GM12891 (cell line): ENCODE data around the gene C16orf46. TPM values are rescaled to one million over a fixed set of nuclear protein-coding genes. Genes with fewer than 3 reads are reported as not detected.
A peak's percentile ranks its signal among the peaks of the same experiment; 100 is the strongest.
"Not testable (repeated sequence)": the region's sequence is repeated elsewhere in the genome, so short reads cannot be mapped to it uniquely, and the experiment has no call there.

Experiments used
- DNase-seq: peaks from one replicate; pipeline ENCODE4 v3.0.0; 2011; ENCODE audit warnings: low spot score; ENCODE audit not compliant: insufficient read length
- FAIRE-seq: peaks from 2 replicates; lab custom pipeline; 2011; peaks lifted over from hg19 to GRCh38; lab: Jason Lieb, UNC
- PAX5 ChIP-seq: IDR thresholded peaks from 2 replicates; pipeline ENCODE4 v1.6.1; 2011; ENCODE audit warnings: low read length, moderate library complexity, mild to moderate bottlenecking; ENCODE audit not compliant: insufficient read depth, severe bottlenecking
- POLR2A ChIP-seq: IDR thresholded peaks from 2 replicates; pipeline ENCODE4 v1.6.1; 2011; ENCODE audit warnings: low read depth, low read length, control low read depth
- POLR2AphosphoS5 ChIP-seq: IDR thresholded peaks from 2 replicates; pipeline ENCODE4 v1.6.1; 2011; ENCODE audit warnings: low read depth, low read length, control low read depth
- POU2F2 ChIP-seq: IDR thresholded peaks from 2 replicates; pipeline ENCODE4 v1.6.1; 2011; ENCODE audit warnings: low read depth, mild to moderate bottlenecking, control low read depth, low read length, moderate library complexity
- SPI1 ChIP-seq: IDR thresholded peaks from 2 replicates; pipeline ENCODE4 v1.6.1; 2011; ENCODE audit warnings: low read depth, low read length, control low read depth
- TAF1 ChIP-seq: IDR thresholded peaks from 2 replicates; pipeline ENCODE4 v1.6.1; 2011; ENCODE audit warnings: low read depth, low read length, control low read depth
- polyA plus RNA-seq: library from polyadenylated mRNA; unstranded; fragments of >200 nt; gene quantifications from one replicate; pipeline ENCODE4 v1.2.1, GENCODE V29; 2012; ENCODE audit warnings: low read depth, missing spikeins, inconsistent platforms; ENCODE audit not compliant: missing spikeins

Gene C16orf46, protein sequence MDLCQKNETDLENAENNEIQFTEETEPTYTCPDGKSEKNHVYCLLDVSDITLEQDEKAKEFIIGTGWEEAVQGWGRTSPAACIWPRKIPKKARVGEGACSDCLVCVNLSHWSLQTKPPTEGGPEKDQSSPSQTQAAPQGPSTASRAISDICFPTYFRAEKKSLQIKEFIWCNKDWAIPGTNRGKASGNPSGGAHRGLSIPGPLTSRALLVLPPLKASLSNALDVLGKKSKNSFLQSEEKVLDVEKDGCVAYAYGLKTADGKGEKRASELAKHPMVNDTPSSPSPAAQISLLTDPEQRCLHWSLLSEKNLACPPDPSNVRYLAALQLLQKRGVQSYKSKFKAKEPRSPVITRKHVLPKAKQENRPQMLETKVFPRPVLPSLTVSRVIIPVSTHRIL
- polyA plus RNA-seq, result 0.05 TPM

DNA sequence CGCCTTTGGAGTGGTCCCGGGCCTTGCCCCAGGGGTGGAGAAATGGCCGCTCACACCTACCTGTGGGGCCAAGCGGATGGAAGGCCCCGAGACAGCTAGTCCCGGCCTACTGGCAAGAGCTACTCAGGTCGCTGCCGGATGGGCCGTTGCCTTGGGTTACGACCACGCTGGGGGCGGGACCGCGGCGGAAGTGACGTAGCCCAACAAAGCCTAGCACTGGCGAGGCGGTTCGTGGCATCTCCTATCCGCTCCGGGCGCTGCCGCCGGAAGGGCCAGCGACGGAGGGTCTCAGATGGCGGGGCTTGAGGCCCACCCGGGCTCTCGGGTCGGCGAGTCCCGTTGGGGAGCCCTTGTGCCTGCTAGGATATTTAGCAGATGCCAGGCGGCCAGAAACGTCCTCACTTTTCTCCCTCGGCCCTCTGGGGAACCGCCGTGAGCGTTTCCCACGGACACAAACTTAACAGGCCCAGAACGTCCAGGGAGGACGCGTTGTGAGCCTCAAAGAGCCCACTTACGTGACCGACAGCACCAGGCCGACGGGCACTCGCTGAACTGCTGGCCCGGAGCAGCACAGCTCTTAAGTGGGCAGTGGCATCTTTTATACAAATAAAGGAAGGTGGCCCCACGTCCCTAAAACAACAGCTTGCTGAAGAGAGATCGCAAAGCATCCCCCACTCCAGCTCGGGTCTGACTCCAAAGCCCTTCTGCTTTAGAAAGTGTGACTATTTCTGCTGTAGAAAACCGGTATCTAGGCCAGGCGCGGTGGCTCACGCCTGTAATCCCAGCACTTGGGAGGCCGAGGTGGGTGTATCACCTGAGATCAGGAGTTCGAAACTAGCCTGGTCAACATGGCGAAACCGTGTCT, at the start of gene C16orf46:
Gene C16orf46 (minus strand): TSS at position 163 of the 865 bp plus-strand sequence. CDS start 13,283 bp downstream, outside the sequence.
- DNase-seq, result peak; percentile 95
- peak; percentile 98 for FAIRE-seq
- TF ChIP-seq POLR2A (peak; percentile 77), PAX5 (no peak), POLR2AphosphoS5 (peak; percentile 68), POU2F2 (peak; percentile 75), TAF1 (peak; percentile 66)

DNA sequence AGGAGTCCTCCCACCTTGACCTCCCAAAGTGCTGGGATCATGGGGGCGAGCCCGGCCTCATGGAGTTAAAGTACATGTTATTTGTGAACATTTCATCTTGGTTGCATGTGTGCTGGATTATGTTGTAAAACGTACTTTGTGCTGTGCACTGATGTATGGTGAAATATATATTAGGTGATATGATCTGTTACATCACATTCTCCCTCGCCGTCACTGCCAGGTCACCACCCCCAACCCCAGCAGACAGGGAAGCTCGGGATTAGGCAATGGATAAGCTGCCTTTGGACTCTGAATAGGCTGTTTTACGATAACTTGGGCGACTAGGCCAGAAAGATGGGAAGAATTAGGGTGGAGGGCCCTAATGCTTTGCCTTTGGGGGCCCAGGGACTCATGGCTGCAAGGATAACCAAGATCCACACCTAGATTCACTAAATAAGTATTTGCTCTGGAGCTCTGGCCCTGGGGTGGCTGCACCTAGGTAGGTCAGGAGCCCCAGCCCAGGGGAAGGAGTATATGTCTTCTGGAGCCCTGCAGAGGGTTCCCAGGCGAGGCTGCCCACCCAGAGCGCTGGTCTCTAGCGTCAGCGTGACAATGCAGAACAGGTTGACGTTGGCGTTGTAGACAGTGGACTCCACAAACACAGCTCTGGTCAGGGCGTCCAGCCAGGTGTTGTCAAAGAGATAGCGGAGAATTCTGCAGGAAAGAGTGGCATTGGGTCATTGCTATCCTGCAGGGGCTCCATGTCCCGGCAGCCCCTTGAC, 46.2 kb upstream of the C16orf46 start:
- no peak for TF ChIP-seq POLR2AphosphoS5
- no peak for TF ChIP-seq PAX5
- TF ChIP-seq POU2F2, result no peak
- TF ChIP-seq POLR2A, result no peak
- DNase-seq (no peak), FAIRE-seq (no peak)

DNA sequence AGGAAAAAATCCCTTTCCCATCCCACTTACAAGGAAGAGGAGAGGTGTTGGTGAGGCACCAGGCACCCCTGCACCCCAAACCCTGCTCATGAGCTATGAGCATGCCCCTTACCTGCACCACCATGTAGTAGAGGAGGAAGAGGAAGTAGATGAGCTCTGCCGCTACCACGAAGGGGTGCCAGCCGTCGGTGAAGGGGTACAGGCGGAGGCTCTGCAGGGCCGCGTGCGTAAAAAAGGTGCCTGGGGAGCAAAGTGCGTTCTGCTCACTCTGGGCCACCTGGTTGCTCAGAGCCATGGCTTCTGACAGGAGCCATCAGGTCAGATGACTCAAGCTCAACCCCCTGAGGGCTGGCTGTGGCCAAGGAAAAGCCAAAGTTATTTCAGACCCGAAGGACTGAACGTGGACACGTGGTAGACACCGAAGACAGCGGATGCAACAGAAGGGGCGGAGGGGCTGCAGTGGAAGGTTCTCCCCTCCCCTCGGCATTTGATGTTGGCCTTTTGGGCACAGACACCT, 44.5 kb upstream of the C16orf46 start:
- DNase-seq (no peak), FAIRE-seq (no peak)
- TF ChIP-seq TAF1, result no peak
- TF ChIP-seq POU2F2, result no peak
- no peak for TF ChIP-seq POLR2A
- TF ChIP-seq POLR2AphosphoS5, result no peak
- TF ChIP-seq SPI1, result no peak

- TF ChIP-seq PAX5, result no peak
- no peak for TF ChIP-seq POLR2AphosphoS5
- TF ChIP-seq POU2F2, result no peak
- no peak for TF ChIP-seq POLR2A
- no peak for TF ChIP-seq SPI1
- no peak for DNase-seq
- no peak for FAIRE-seq
Measured at GRCh38 chr16:81117436-81117835, 40.4 kb upstream of the C16orf46 start.

DNA sequence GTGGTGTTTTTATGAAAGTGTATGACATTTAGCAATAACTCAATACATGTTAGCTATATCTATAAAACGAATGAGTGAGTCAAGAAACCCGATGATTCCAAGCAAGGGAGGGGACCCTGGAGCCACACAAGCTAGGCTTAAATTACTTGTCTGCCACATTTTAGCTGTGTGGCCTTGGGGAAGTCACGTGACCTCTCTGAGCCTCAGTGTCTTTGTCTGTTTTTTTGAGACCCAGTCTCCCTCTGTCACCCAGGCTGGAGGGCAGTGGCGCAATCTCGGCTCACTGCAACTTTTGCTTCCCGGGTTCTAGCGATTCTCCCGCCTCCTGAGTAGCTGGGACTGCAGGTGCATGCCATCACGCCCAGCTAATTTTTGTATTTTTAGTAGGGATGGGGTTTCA, 39.2 kb upstream of the C16orf46 start:
- FAIRE-seq, result no peak
- no peak for DNase-seq
- no peak for TF ChIP-seq POLR2AphosphoS5
- TF ChIP-seq SPI1, result no peak
- no peak for TF ChIP-seq TAF1
- TF ChIP-seq POU2F2, result no peak
- no peak for TF ChIP-seq PAX5
- TF ChIP-seq POLR2A, result no peak

- no peak for TF ChIP-seq POLR2AphosphoS5
- no peak for TF ChIP-seq SPI1
- no peak for TF ChIP-seq TAF1
- no peak for TF ChIP-seq PAX5
- DNase-seq (no peak), FAIRE-seq (no peak)
Measured at GRCh38 chr16:81112453-81112852, 35.4 kb upstream of the C16orf46 start.

DNA sequence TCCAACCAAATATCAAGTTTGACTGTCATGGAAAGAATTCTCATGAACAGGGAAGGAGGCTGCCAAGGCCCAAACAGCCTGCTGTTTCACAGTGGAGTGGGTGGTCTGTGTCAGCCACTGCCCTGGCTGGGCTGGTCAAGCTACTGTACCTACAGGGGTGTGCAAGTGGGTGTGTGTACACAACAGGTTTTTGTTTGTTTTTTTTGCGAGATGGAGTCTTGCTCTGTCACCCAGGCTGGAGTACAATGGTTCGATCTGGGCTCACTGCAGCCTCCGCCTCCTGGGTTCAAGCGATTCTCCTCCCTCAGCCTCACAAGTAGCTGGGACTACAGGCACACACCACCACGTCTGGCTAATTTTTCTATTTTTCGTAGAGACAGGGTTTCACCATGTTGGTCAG, 32.2 kb upstream of the C16orf46 start:
- not testable (repeated sequence) for DNase-seq, FAIRE-seq

DNA sequence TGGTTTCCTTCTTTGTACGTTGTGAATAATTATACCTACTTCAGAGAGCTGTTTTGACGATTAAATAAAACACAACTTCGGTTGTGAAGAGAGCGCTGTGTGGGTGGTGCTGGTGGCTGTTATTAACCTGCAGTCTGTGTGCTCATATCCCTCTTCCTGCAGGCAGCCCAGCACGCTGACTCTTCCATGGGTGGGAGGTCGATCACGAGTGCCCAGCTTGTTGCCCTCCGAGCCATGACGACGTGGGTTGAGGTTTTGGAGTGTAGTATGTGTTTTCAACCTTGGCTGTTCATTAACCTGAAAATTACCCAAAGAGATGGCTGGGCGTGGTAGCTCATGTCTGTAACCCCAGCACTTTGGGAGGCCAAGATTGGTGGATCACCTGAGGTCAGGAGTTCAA, 30.5 kb upstream of the C16orf46 start:
- FAIRE-seq (no peak), DNase-seq (no peak)
- no peak for TF ChIP-seq POLR2AphosphoS5
- TF ChIP-seq POU2F2, result no peak

DNA sequence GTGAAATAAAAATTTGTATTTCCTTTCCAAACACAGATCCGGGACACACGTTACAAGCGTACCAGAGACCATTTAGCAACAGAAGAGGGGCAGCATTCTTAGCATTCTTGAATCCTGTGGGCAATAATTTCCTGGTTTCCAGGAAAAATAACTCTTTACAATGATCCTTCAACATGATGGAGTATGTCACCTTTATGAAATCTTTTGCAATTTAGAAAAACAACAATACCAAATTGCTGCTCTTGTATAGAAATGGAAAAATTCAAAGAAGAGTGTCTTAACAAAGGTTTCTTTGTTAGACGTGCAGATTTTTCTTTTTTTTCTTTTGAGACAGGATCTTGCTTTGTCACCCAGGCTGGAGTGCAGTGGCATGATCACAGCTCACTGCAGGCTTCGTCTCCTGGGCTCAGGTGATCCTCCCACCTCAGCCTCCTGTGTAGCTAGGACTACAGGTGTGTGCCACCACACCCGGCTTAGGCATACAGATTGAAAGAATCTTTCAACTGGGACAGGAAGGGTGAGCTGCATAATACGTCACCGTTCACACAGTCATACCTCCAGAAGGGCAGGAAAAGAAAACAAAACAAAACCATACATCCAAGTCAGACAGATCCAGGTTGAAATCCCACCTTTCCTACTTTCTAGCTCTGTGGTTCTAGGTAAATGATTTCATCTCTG, 29.9 kb upstream of the C16orf46 start:
- DNase-seq (no peak), FAIRE-seq (no peak)
- TF ChIP-seq POLR2AphosphoS5 (no peak), TAF1 (no peak), SPI1 (no peak), PAX5 (no peak), POU2F2 (no peak), POLR2A (no peak)
